Fibroblast of the aortic adventitia (primary cell): ENCODE measurements around the gene FANCD2. TPM values are rescaled to one million over a fixed set of nuclear protein-coding genes. Genes with fewer than 3 reads are reported as not detected.
A peak's percentile ranks its signal among the peaks of the same experiment; 100 is the strongest.

ENCODE experiments used
- DNase-seq: peaks from one replicate; pipeline ENCODE4 v3.0.0-alpha.2; 2010; ENCODE audit warnings: low read depth
- H3K4me3 ChIP-seq: 2 replicates; pipeline ENCODE4 v1.5.1; 2011; ENCODE audit warnings: low read depth, mild to moderate bottlenecking, control low read depth, low read length, moderate library complexity
- CTCF ChIP-seq: IDR thresholded peaks from 2 replicates; pipeline ENCODE4 v1.5.1; 2011; ENCODE audit warnings: mild to moderate bottlenecking, low read length, control low read depth, inconsistent platforms; ENCODE audit not compliant: insufficient read depth
- total RNA-seq: library from RNA; depleted of rRNA; stranded (reverse); fragments of >200 nt; gene quantifications from 2 replicates; pipeline ENCODE4 v1.2.3, GENCODE V29; 2012; ENCODE audit warnings: low replicate concordance

Gene FANCD2
- total RNA-seq, 1 donor: 26.8 TPM

- no peak for DNase-seq
- no peak for TF ChIP-seq CTCF
- H3K4me3 ChIP-seq: no peak within 1 kb of the TSS
Observed at GRCh38 chr3:10108091-10108490, 81.9 kb downstream of the FANCD2 start, which contains the start of gene FANCD2OS. Gene FANCD2OS, minus strand, starts transcription at chr3:10108255. Its CDS starts 3,481 bp downstream, at chr3:10104774.

GRCh38 chr3:10115326-10116137 is 89.3 kb downstream of the FANCD2 start, which contains the start of gene BRK1:
Gene BRK1, plus strand, starts transcription at chr3:10115675. Its CDS starts 27 bp downstream, at chr3:10115702.
- DNase-seq: peak; percentile 97
- peak within 1 kb of the TSS; percentile 100 for H3K4me3 ChIP-seq
- no peak for TF ChIP-seq CTCF

GRCh38 chr3:10116138-10116460 is 89.9 kb downstream of the FANCD2 start:
- H3K4me3 ChIP-seq: peak overlapping the region; percentile 100
- no peak for DNase-seq
- no peak for TF ChIP-seq CTCF

GRCh38 chr3:10116928-10117327 is 90.7 kb downstream of the FANCD2 start:
- no peak for DNase-seq
- no peak for TF ChIP-seq CTCF
- H3K4me3 ChIP-seq: peak overlapping the region; percentile 100

- no peak for DNase-seq
- H3K4me3 ChIP-seq: no peak overlapping the region
- TF ChIP-seq CTCF: no peak
Observed at GRCh38 chr3:10119376-10119775, 93.1 kb downstream of the FANCD2 start.

GRCh38 chr3:10121064-10121463 is 94.8 kb downstream of the FANCD2 start:
- TF ChIP-seq CTCF: no peak
- DNase-seq: no peak
- no peak overlapping the region for H3K4me3 ChIP-seq
